SK-N-SH treated with all-trans-retinoic acid at 6 μM for 48 hours (cell line): ENCODE measurements around the gene KCNIP4.

ENCODE experiments used
- ATAC-seq: fragments of 200-7000 bp; cut with Tn5 transposase; 3 replicates; pipeline ENCODE4 v1.9.1; 2020; ENCODE audit warnings: mild to moderate bottlenecking, moderate library complexity
- BACH2 ChIP-seq: fragments of 250-450 bp; sonication (Bioruptor Pico); IDR thresholded peaks from 2 replicates; pipeline ENCODE4 v1.9.0; 2021; ENCODE audit warnings: mild to moderate bottlenecking, borderline replicate concordance
- CREB5 ChIP-seq: fragments of 250-450 bp; sonication (Bioruptor Pico); IDR thresholded peaks from 2 replicates; pipeline ENCODE4 v1.5.1; 2020; ENCODE audit warnings: low read depth, mild to moderate bottlenecking, moderate library complexity
- CSDC2 ChIP-seq: fragments of 250-450 bp; sonication (Bioruptor Pico); IDR thresholded peaks from 2 replicates; pipeline ENCODE4 v1.5.0; 2020; ENCODE audit warnings: mild to moderate bottlenecking, moderate library complexity
- CSRNP3 ChIP-seq: fragments of 250-450 bp; sonication (Bioruptor Pico); IDR thresholded peaks from 2 replicates; pipeline ENCODE4 v1.5.1; 2021; ENCODE audit warnings: mild to moderate bottlenecking, moderate library complexity
- ESRRG ChIP-seq: fragments of 250-450 bp; sonication (Bioruptor Pico); IDR thresholded peaks from 2 replicates; pipeline ENCODE4 v1.6.1; 2021; ENCODE audit warnings: mild to moderate bottlenecking
- GLIS3 ChIP-seq: fragments of 250-450 bp; sonication (Bioruptor Pico); IDR thresholded peaks from 2 replicates; pipeline ENCODE4 v1.5.0; 2020; ENCODE audit warnings: mild to moderate bottlenecking, moderate library complexity
- ISL1 ChIP-seq: fragments of 250-450 bp; sonication (Bioruptor Pico); IDR thresholded peaks from 2 replicates; pipeline ENCODE4 v2.1.2; 2022; ENCODE audit warnings: mild to moderate bottlenecking, moderate library complexity
- OSR1 ChIP-seq: fragments of 250-450 bp; sonication (Bioruptor Pico); IDR thresholded peaks from 2 replicates; pipeline ENCODE4 v1.8.0; 2022; ENCODE audit warnings: moderate library complexity, mild to moderate bottlenecking, inconsistent platforms
- PPARA ChIP-seq: fragments of 250-450 bp; sonication (Bioruptor Pico); IDR thresholded peaks from 2 replicates; pipeline ENCODE4 v1.5.0; 2020; ENCODE audit warnings: mild to moderate bottlenecking, borderline replicate concordance
- RARB ChIP-seq: fragments of 250-450 bp; sonication (Bioruptor Pico); IDR thresholded peaks from 2 replicates; pipeline ENCODE4 v1.8.0; 2021; ENCODE audit warnings: mild to moderate bottlenecking, moderate library complexity
- TCF4 ChIP-seq: fragments of 250-450 bp; sonication (Bioruptor Pico); IDR thresholded peaks from 2 replicates; pipeline ENCODE4 v1.8.0; 2021; ENCODE audit warnings: mild to moderate bottlenecking, moderate library complexity, borderline replicate concordance
- TOX ChIP-seq: fragments of 250-450 bp; sonication (Bioruptor Pico); IDR thresholded peaks from 2 replicates; pipeline ENCODE4 v1.8.0; 2021; ENCODE audit warnings: mild to moderate bottlenecking, moderate library complexity, borderline replicate concordance
- TSHZ2 ChIP-seq: fragments of 250-450 bp; sonication (Bioruptor Pico); IDR thresholded peaks from 2 replicates; pipeline ENCODE4 v1.5.0; 2020; ENCODE audit warnings: mild to moderate bottlenecking, moderate library complexity
- ZFP3 ChIP-seq: fragments of 250-450 bp; sonication (Bioruptor Pico); IDR thresholded peaks from 2 replicates; pipeline ENCODE4 v1.5.0; 2020; ENCODE audit warnings: mild to moderate bottlenecking, moderate library complexity
- ZFP30 ChIP-seq: fragments of 450-650 bp; formaldehyde crosslinking; IDR thresholded peaks from 2 replicates; pipeline ENCODE4 v1.5.0; 2022; ENCODE audit warnings: mild to moderate bottlenecking, moderate library complexity
- ZNF565 ChIP-seq: fragments of 450-650 bp; formaldehyde crosslinking; conservative IDR thresholded peaks from 2 replicates; pipeline ENCODE4 v1.5.0; 2020; ENCODE audit warnings: low read depth, mild to moderate bottlenecking, moderate library complexity
- ZNF70 ChIP-seq: fragments of 450-650 bp; formaldehyde crosslinking; IDR thresholded peaks from 2 replicates; pipeline ENCODE4 v1.5.0; 2020; ENCODE audit warnings: mild to moderate bottlenecking, moderate library complexity
- ZNF8 ChIP-seq: fragments of 450-650 bp; formaldehyde crosslinking; IDR thresholded peaks from 2 replicates; pipeline ENCODE4 v1.5.0; 2020; ENCODE audit warnings: mild to moderate bottlenecking, moderate library complexity
- TF ChIP-seq, protein P1 (sequence below): fragments of 250-450 bp; sonication (Bioruptor Pico); IDR thresholded peaks from 2 replicates; pipeline ENCODE4 v1.8.0; 2021; ENCODE audit warnings: low read depth, mild to moderate bottlenecking, moderate library complexity, borderline replicate concordance
- TF ChIP-seq, protein P2 (sequence below): fragments of 250-450 bp; sonication (Bioruptor Pico); IDR thresholded peaks from 2 replicates; pipeline ENCODE4 v1.8.0; 2020; ENCODE audit warnings: mild to moderate bottlenecking, moderate library complexity, borderline replicate concordance

KCNIP4 gene

GRCh38 chr4:21738821-21739220 lies 209.8 kb downstream of the KCNIP4 start:
- TF ChIP-seq TSHZ2 (CRISPR knock-in tag), result no peak
- no peak for TF ChIP-seq ZNF565 (CRISPR knock-in tag)
- TF ChIP-seq ZFP3 (CRISPR knock-in tag), result no peak
- TF ChIP-seq ZFP30 (CRISPR knock-in tag), result no peak
- no peak for TF ChIP-seq ESRRG
- no peak for TF ChIP-seq BACH2 (CRISPR knock-in tag)
- TF ChIP-seq, protein P1, sequence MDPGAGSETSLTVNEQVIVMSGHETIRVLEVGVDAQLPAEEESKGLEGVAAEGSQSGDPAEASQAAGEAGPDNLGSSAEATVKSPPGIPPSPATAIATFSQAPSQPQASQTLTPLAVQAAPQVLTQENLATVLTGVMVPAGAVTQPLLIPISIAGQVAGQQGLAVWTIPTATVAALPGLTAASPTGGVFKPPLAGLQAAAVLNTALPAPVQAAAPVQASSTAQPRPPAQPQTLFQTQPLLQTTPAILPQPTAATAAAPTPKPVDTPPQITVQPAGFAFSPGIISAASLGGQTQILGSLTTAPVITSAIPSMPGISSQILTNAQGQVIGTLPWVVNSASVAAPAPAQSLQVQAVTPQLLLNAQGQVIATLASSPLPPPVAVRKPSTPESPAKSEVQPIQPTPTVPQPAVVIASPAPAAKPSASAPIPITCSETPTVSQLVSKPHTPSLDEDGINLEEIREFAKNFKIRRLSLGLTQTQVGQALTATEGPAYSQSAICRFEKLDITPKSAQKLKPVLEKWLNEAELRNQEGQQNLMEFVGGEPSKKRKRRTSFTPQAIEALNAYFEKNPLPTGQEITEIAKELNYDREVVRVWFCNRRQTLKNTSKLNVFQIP (CRISPR knock-in tag), result no peak
- TF ChIP-seq CSRNP3 (CRISPR knock-in tag), result no peak
- no peak for TF ChIP-seq CSDC2 (CRISPR knock-in tag)
- no peak for TF ChIP-seq GLIS3 (CRISPR knock-in tag)
- TF ChIP-seq OSR1, result no peak
- TF ChIP-seq TCF4 (CRISPR knock-in tag), result no peak
- no peak for ATAC-seq

DNA sequence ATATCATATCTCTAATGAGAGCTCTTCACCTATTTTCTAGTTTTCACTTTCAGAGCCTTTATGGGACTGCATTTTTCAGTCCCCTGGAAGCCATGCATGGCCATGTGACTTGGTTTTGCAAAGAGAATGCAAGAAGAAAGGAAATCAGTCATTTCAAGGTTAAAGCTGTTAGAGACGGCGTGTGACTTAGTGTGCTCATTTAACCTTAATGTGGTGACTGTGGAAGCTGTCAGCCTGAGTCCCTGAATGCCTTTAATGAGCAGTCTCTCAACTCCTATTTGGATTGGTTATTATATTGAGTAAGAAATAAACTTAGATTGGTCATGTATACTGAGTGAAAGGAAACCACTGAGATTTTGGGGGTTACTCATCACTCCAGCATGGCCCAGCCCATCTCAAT lies 212.7 kb downstream of the KCNIP4 start:
- TF ChIP-seq ZNF8 (CRISPR knock-in tag) (no peak), TOX (CRISPR knock-in tag) (no peak), GLIS3 (CRISPR knock-in tag) (no peak), ZNF70 (no peak), TCF4 (CRISPR knock-in tag) (no peak), PPARA (CRISPR knock-in tag) (no peak)
- no peak for ATAC-seq

- ATAC-seq, result peak; percentile 97
- peak; percentile 91 for TF ChIP-seq GLIS3 (CRISPR knock-in tag)
- TF ChIP-seq, protein P1 (CRISPR knock-in tag), result peak; percentile 52; the same call in 1 of the 2 replicates
- no peak for TF ChIP-seq ZFP30 (CRISPR knock-in tag)
- peak; percentile 99 for TF ChIP-seq ISL1 (CRISPR knock-in tag)
- TF ChIP-seq PPARA (CRISPR knock-in tag), result no peak
- no peak for TF ChIP-seq ZNF70
- TF ChIP-seq TSHZ2 (CRISPR knock-in tag), result peak; percentile 99
- TF ChIP-seq TOX (CRISPR knock-in tag), result no peak
- peak; percentile 94 for TF ChIP-seq CSRNP3 (CRISPR knock-in tag)
- peak; percentile 99 for TF ChIP-seq TCF4 (CRISPR knock-in tag)
- no peak for TF ChIP-seq RARB (CRISPR knock-in tag)
- TF ChIP-seq, protein P2, sequence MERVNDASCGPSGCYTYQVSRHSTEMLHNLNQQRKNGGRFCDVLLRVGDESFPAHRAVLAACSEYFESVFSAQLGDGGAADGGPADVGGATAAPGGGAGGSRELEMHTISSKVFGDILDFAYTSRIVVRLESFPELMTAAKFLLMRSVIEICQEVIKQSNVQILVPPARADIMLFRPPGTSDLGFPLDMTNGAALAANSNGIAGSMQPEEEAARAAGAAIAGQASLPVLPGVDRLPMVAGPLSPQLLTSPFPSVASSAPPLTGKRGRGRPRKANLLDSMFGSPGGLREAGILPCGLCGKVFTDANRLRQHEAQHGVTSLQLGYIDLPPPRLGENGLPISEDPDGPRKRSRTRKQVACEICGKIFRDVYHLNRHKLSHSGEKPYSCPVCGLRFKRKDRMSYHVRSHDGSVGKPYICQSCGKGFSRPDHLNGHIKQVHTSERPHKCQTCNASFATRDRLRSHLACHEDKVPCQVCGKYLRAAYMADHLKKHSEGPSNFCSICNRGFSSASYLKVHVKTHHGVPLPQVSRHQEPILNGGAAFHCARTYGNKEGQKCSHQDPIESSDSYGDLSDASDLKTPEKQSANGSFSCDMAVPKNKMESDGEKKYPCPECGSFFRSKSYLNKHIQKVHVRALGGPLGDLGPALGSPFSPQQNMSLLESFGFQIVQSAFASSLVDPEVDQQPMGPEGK (CRISPR knock-in tag), result peak; percentile 92
- peak; percentile 82; the same call in 1 of the 2 replicates for TF ChIP-seq CREB5 (CRISPR knock-in tag)
- TF ChIP-seq BACH2 (CRISPR knock-in tag), result no peak
- TF ChIP-seq ZNF8 (CRISPR knock-in tag), result 0 out of 2 replicates have a peak, but pooled peaks have one; percentile 33
Measured at GRCh38 chr4:21733894-21734630, 214.5 kb downstream of the KCNIP4 start.
